Skeletal muscle cell (primary cell): ENCODE results near the gene ACOXL.
A peak's percentile ranks its signal among the peaks of the same experiment; 100 is the strongest.

Experiments used
- DNase-seq: peaks from one replicate; pipeline ENCODE4 v3.0.0-alpha.2; 2010; ENCODE audit warnings: low read depth
- H3K4me3 ChIP-seq: 2 replicates; pipeline ENCODE4 v1.5.1; 2011; ENCODE audit warnings: low read depth, mild to moderate bottlenecking, control low read depth, low read length, moderate library complexity

The ACOXL gene

GRCh38 chr2:111123751-111124150 lies 391.4 kb downstream of the ACOXL start:
- DNase-seq: no peak
- H3K4me3 ChIP-seq: peak overlapping the region; percentile 82

- no peak overlapping the region for H3K4me3 ChIP-seq
- no peak for DNase-seq
These were observed 394.2 kb downstream of the ACOXL start for GRCh38 chr2:111126581-111126980.

- no peak overlapping the region for H3K4me3 ChIP-seq
- DNase-seq: no peak
These were observed 395.0 kb downstream of the ACOXL start for GRCh38 chr2:111127351-111127750.

GRCh38 chr2:111128096-111128495 lies 395.7 kb downstream of the ACOXL start:
- no peak overlapping the region for H3K4me3 ChIP-seq
- no peak for DNase-seq

GRCh38 chr2:111133603-111134002 lies 401.2 kb downstream of the ACOXL start:
- no peak overlapping the region for H3K4me3 ChIP-seq
- DNase-seq: no peak

- DNase-seq: no peak
- no peak overlapping the region for H3K4me3 ChIP-seq
These were observed 401.7 kb downstream of the ACOXL start for GRCh38 chr2:111134055-111134454.

GRCh38 chr2:111135237-111135909 lies 403.0 kb downstream of the ACOXL start:
- H3K4me3 ChIP-seq: no peak overlapping the region
- no peak for DNase-seq

- H3K4me3 ChIP-seq: no peak overlapping the region
- no peak for DNase-seq
These were observed 403.5 kb downstream of the ACOXL start for GRCh38 chr2:111135910-111136297.

GRCh38 chr2:111138839-111139238 lies 406.5 kb downstream of the ACOXL start:
- no peak for DNase-seq
- H3K4me3 ChIP-seq: no peak overlapping the region

GRCh38 chr2:111139637-111140317 lies 407.4 kb downstream of the ACOXL start:
- peak; percentile 36 for DNase-seq
- no peak overlapping the region for H3K4me3 ChIP-seq

GRCh38 chr2:111140815-111141214 lies 408.4 kb downstream of the ACOXL start:
- H3K4me3 ChIP-seq: no peak overlapping the region

GRCh38 chr2:111142101-111142500 lies 409.7 kb downstream of the ACOXL start:
- DNase-seq: no peak
- H3K4me3 ChIP-seq: no peak overlapping the region

More at GRCh38 chr2:111140815-111141214, 408.4 kb downstream of the ACOXL start:
- DNase-seq: no peak

- no peak for DNase-seq
- H3K4me3 ChIP-seq: no peak overlapping the region
These were observed 410.9 kb downstream of the ACOXL start for GRCh38 chr2:111143107-111143842.

GRCh38 chr2:111143843-111144198 lies 411.4 kb downstream of the ACOXL start:
- no peak overlapping the region for H3K4me3 ChIP-seq
- DNase-seq: no peak

- H3K4me3 ChIP-seq: no peak overlapping the region
- no peak for DNase-seq
These were observed 412.9 kb downstream of the ACOXL start for GRCh38 chr2:111145103-111145760.

- DNase-seq: no peak
- no peak overlapping the region for H3K4me3 ChIP-seq
These were observed 413.6 kb downstream of the ACOXL start for GRCh38 chr2:111145951-111146350.

GRCh38 chr2:111148225-111148873 lies 416.0 kb downstream of the ACOXL start:
- DNase-seq: no peak
- H3K4me3 ChIP-seq: no peak overlapping the region

GRCh38 chr2:111148925-111149324 lies 416.6 kb downstream of the ACOXL start:
- H3K4me3 ChIP-seq: no peak overlapping the region
- DNase-seq: no peak

- H3K4me3 ChIP-seq: no peak overlapping the region
- no peak for DNase-seq
These were observed 417.6 kb downstream of the ACOXL start for GRCh38 chr2:111149882-111150455.
